Measurements from ENCODE around the gene GGA3. TPM values are rescaled to one million over a fixed set of nuclear protein-coding genes. Genes with fewer than 3 reads are reported as not detected.

The GGA3 gene
- polyA plus RNA-seq, 4 donors, result 17.6 to 39.1 (median 22.4) TPM

- 0 to 1% (median 0%) methylated on average over 44 to 47 of the region's 47 CpGs for WGBS, 3 donors
- peak overlapping the region; percentile 88 to 95 (median 94) for H3K27ac ChIP-seq (ENCODE audit: low read depth in 1 of 3, low read length in 2 of 3)
- H3K4me3 ChIP-seq (ENCODE audit: low read depth in 1 of 3, low read length in 3 of 3), result peak overlapping the region; percentile 60 to 98 (median 91)
- H3K9me3 ChIP-seq (ENCODE audit: control insufficient read depth in 2 of 2, insufficient read depth in 1 of 2, low read depth in 1 of 2, low read length in 1 of 2), result no peaks in the 10 kb centered on the region
- peaks cover 0 to 51% (median 2%) of the 10 kb centered on the region in 3 donors for H3K36me3 ChIP-seq (ENCODE audit: control insufficient read depth in 3 of 3, insufficient read depth in 2 of 3, low read depth in 1 of 3, low read length in 3 of 3)
- H3K27me3 ChIP-seq (ENCODE audit: control insufficient read depth in 3 of 3, insufficient read depth in 3 of 3, low read length in 3 of 3), result no peaks in the 10 kb centered on the region
- peaks cover 2 to 31% (median 4%) of the 10 kb centered on the region in 3 donors for H3K4me1 ChIP-seq (ENCODE audit: control insufficient read depth in 3 of 3, insufficient read depth in 2 of 3, low read depth in 1 of 3, low read length in 2 of 3)
- DNase-seq (peak; percentile 63 to 86), FAIRE-seq (no peak)
These were observed 9.0 kb upstream of the GGA3 start for GRCh38 chr17:75270218-75270965.

GRCh38 chr17:75269844-75270217, 8.4 kb upstream of the GGA3 start:
- Histone ChIP-seq H3K27ac (ENCODE audit: low read depth in 1 of 3, low read length in 2 of 3) (peak overlapping the region in 2 of 3 donors; percentile 94 to 95), H3K4me1 (ENCODE audit: control insufficient read depth in 3 of 3, insufficient read depth in 2 of 3, low read depth in 1 of 3, low read length in 2 of 3) (peaks cover 2 to 31% (median 4%) of the 10 kb centered on the region in 3 donors), H3K9me3 (ENCODE audit: control insufficient read depth in 2 of 2, insufficient read depth in 1 of 2, low read depth in 1 of 2, low read length in 1 of 2) (no peaks in the 10 kb centered on the region), H3K4me3 (ENCODE audit: low read depth in 1 of 3, low read length in 3 of 3) (peak overlapping the region in 2 of 3 donors; percentile 91 to 98), H3K27me3 (ENCODE audit: control insufficient read depth in 3 of 3, insufficient read depth in 3 of 3, low read length in 3 of 3) (no peaks in the 10 kb centered on the region), H3K36me3 (ENCODE audit: control insufficient read depth in 3 of 3, insufficient read depth in 2 of 3, low read depth in 1 of 3, low read length in 3 of 3) (peaks cover 0 to 52% (median 0%) of the 10 kb centered on the region in 3 donors)
- DNase-seq (peak in 1 of 2 donors; percentile 14), FAIRE-seq (no peak)
- 15 to 24% (median 24%) methylated on average over 6 of the region's 6 CpGs for WGBS, 3 donors

GRCh38 chr17:75267411-75268232, 6.2 kb upstream of the GGA3 start:
- no peaks in the 10 kb centered on the region for H3K27me3 ChIP-seq (ENCODE audit: control insufficient read depth in 3 of 3, insufficient read depth in 3 of 3, low read length in 3 of 3)
- H3K9me3 ChIP-seq (ENCODE audit: control insufficient read depth in 2 of 2, insufficient read depth in 1 of 2, low read depth in 1 of 2, low read length in 1 of 2), result no peaks in the 10 kb centered on the region
- peaks cover 0 to 51% (median 4%) of the 10 kb centered on the region in 3 donors for H3K36me3 ChIP-seq (ENCODE audit: control insufficient read depth in 3 of 3, insufficient read depth in 2 of 3, low read depth in 1 of 3, low read length in 3 of 3)
- H3K4me3 ChIP-seq (ENCODE audit: low read depth in 1 of 3, low read length in 3 of 3), result no peak overlapping the region
- peak overlapping the region in 1 of 3 donors; percentile 39 for H3K27ac ChIP-seq (ENCODE audit: low read depth in 1 of 3, low read length in 2 of 3)
- WGBS, 3 donors, result 39 to 41% (median 40%) methylated on average over 11 to 14 of the region's 14 CpGs
- DNase-seq (peak; percentile 58 to 80), FAIRE-seq (no peak)
- peaks cover 2 to 37% (median 5%) of the 10 kb centered on the region in 3 donors for H3K4me1 ChIP-seq (ENCODE audit: control insufficient read depth in 3 of 3, insufficient read depth in 2 of 3, low read depth in 1 of 3, low read length in 2 of 3)

GRCh38 chr17:75267153-75267410, 5.7 kb upstream of the GGA3 start:
- 52 to 60% (median 59%) methylated on average over 2 of the region's 2 CpGs for WGBS, 3 donors
- H3K36me3 ChIP-seq (ENCODE audit: control insufficient read depth in 3 of 3, insufficient read depth in 2 of 3, low read depth in 1 of 3, low read length in 3 of 3), result peaks cover 0 to 46% (median 4%) of the 10 kb centered on the region in 3 donors
- FAIRE-seq, result no peak
- no peak overlapping the region for H3K4me3 ChIP-seq (ENCODE audit: low read depth in 1 of 3, low read length in 3 of 3)
- H3K27ac ChIP-seq (ENCODE audit: low read depth in 1 of 3, low read length in 2 of 3), result peak overlapping the region in 1 of 3 donors; percentile 39
- no peaks in the 10 kb centered on the region for H3K9me3 ChIP-seq (ENCODE audit: control insufficient read depth in 2 of 2, insufficient read depth in 1 of 2, low read depth in 1 of 2, low read length in 1 of 2)
- peaks cover 1 to 35% (median 6%) of the 10 kb centered on the region in 3 donors for H3K4me1 ChIP-seq (ENCODE audit: control insufficient read depth in 3 of 3, insufficient read depth in 2 of 3, low read depth in 1 of 3, low read length in 2 of 3)
- no peak for DNase-seq
- no peaks in the 10 kb centered on the region for H3K27me3 ChIP-seq (ENCODE audit: control insufficient read depth in 3 of 3, insufficient read depth in 3 of 3, low read length in 3 of 3)

- Histone ChIP-seq H3K9me3 (ENCODE audit: control insufficient read depth in 2 of 2, insufficient read depth in 1 of 2, low read depth in 1 of 2, low read length in 1 of 2) (no peaks in the 10 kb centered on the region), H3K27ac (ENCODE audit: low read depth in 1 of 3, low read length in 2 of 3) (no peak overlapping the region), H3K27me3 (ENCODE audit: control insufficient read depth in 3 of 3, insufficient read depth in 3 of 3, low read length in 3 of 3) (no peaks in the 10 kb centered on the region), H3K4me3 (ENCODE audit: low read depth in 1 of 3, low read length in 3 of 3) (no peak overlapping the region), H3K4me1 (ENCODE audit: control insufficient read depth in 3 of 3, insufficient read depth in 2 of 3, low read depth in 1 of 3, low read length in 2 of 3) (peaks cover 0 to 33% (median 6%) of the 10 kb centered on the region in 3 donors), H3K36me3 (ENCODE audit: control insufficient read depth in 3 of 3, insufficient read depth in 2 of 3, low read depth in 1 of 3, low read length in 3 of 3) (peaks cover 0 to 44% (median 4%) of the 10 kb centered on the region in 3 donors)
- WGBS, 3 donors, result 84 to 87% (median 85%) methylated on average over 13 of the region's 13 CpGs
- FAIRE-seq (no peak), DNase-seq (no peak)
These were observed 5.1 kb upstream of the GGA3 start for GRCh38 chr17:75266316-75267152.

- FAIRE-seq, result no peak
- Histone ChIP-seq H3K27me3 (ENCODE audit: control insufficient read depth in 3 of 3, insufficient read depth in 3 of 3, low read length in 3 of 3) (no peaks in the 10 kb centered on the region), H3K9me3 (ENCODE audit: control insufficient read depth in 2 of 2, insufficient read depth in 1 of 2, low read depth in 1 of 2, low read length in 1 of 2) (no peaks in the 10 kb centered on the region), H3K4me1 (ENCODE audit: control insufficient read depth in 3 of 3, insufficient read depth in 2 of 3, low read depth in 1 of 3, low read length in 2 of 3) (peaks cover 0 to 33% (median 6%) of the 10 kb centered on the region in 3 donors), H3K36me3 (ENCODE audit: control insufficient read depth in 3 of 3, insufficient read depth in 2 of 3, low read depth in 1 of 3, low read length in 3 of 3) (peaks cover 0 to 44% (median 4%) of the 10 kb centered on the region in 3 donors), H3K27ac (ENCODE audit: low read depth in 1 of 3, low read length in 2 of 3) (no peak overlapping the region), H3K4me3 (ENCODE audit: low read depth in 1 of 3, low read length in 3 of 3) (no peak overlapping the region)
- DNase-seq, result no peak
- 88 to 93% (median 92%) methylated on average over 17 of the region's 17 CpGs for WGBS, 3 donors
These were observed 4.4 kb upstream of the GGA3 start for GRCh38 chr17:75265614-75266315.

GRCh38 chr17:75263055-75263454, 1.6 kb upstream of the GGA3 start:
- Histone ChIP-seq H3K4me1 (ENCODE audit: control insufficient read depth in 3 of 3, insufficient read depth in 2 of 3, low read depth in 1 of 3, low read length in 2 of 3) (peaks cover 4 to 30% (median 9%) of the 10 kb centered on the region in 3 donors), H3K9me3 (ENCODE audit: control insufficient read depth in 2 of 2, insufficient read depth in 1 of 2, low read depth in 1 of 2, low read length in 1 of 2) (no peaks in the 10 kb centered on the region), H3K27me3 (ENCODE audit: control insufficient read depth in 3 of 3, insufficient read depth in 3 of 3, low read length in 3 of 3) (no peaks in the 10 kb centered on the region), H3K27ac (ENCODE audit: low read depth in 1 of 3, low read length in 2 of 3) (no peak overlapping the region), H3K4me3 (ENCODE audit: low read depth in 1 of 3, low read length in 3 of 3) (no peak overlapping the region), H3K36me3 (ENCODE audit: control insufficient read depth in 3 of 3, insufficient read depth in 2 of 3, low read depth in 1 of 3, low read length in 3 of 3) (peaks cover 0 to 44% (median 4%) of the 10 kb centered on the region in 3 donors)
- FAIRE-seq (no peak), DNase-seq (no peak)
- 89 to 93% (median 90%) methylated on average over 4 of the region's 4 CpGs for WGBS, 3 donors
